ENCODE data around the gene LRG1.
"Not testable (repeated sequence)": the region's sequence is repeated elsewhere in the genome, so short reads cannot be mapped to it uniquely, and the experiment has no call there.

Gene LRG1

GRCh38 chr19:4575267-4576015 lies 35.6 kb upstream of the LRG1 start:
- no peak for DNase-seq

- DNase-seq = no peak
These were observed 33.8 kb upstream of the LRG1 start for GRCh38 chr19:4573682-4574081.

- no peak for DNase-seq
These were observed 31.6 kb upstream of the LRG1 start for GRCh38 chr19:4571305-4571917.

GRCh38 chr19:4570916-4571304 lies 31.1 kb upstream of the LRG1 start:
- no peak for DNase-seq

- no peak for DNase-seq
These were observed 30.6 kb upstream of the LRG1 start for GRCh38 chr19:4570402-4570801.

- DNase-seq = no peak
These were observed 29.1 kb upstream of the LRG1 start for GRCh38 chr19:4568886-4569285.

- no peak for DNase-seq
These were observed 27.8 kb upstream of the LRG1 start for GRCh38 chr19:4567584-4568071.

GRCh38 chr19:4566402-4567051 lies 26.7 kb upstream of the LRG1 start:
- no peak for DNase-seq

- DNase-seq = not testable (repeated sequence)
These were observed 23.7 kb upstream of the LRG1 start for GRCh38 chr19:4563562-4563961.

- DNase-seq = not testable (repeated sequence)
These were observed 22.2 kb upstream of the LRG1 start for GRCh38 chr19:4562085-4562484.

- no peak for DNase-seq
These were observed 19.7 kb upstream of the LRG1 start, which contains the start of gene SEMA6B for GRCh38 chr19:4559569-4559968. Gene SEMA6B, minus strand, starts transcription at chr19:4559684. Its CDS starts 1,227 bp downstream, at chr19:4558457.

GRCh38 chr19:4557971-4558941 lies 18.4 kb upstream of the LRG1 start:
- DNase-seq = no peak

GRCh38 chr19:4557144-4557970 lies 17.5 kb upstream of the LRG1 start:
- DNase-seq = no peak

- DNase-seq = no peak
These were observed 16.8 kb upstream of the LRG1 start for GRCh38 chr19:4556597-4557127.

GRCh38 chr19:4555657-4556561 lies 16.1 kb upstream of the LRG1 start:
- DNase-seq = no peak

GRCh38 chr19:4554717-4555116 lies 14.9 kb upstream of the LRG1 start:
- DNase-seq = no peak

- no peak for DNase-seq
These were observed 13.9 kb upstream of the LRG1 start for GRCh38 chr19:4553775-4554174.

GRCh38 chr19:4553092-4553695 lies 13.4 kb upstream of the LRG1 start:
- no peak for DNase-seq

- DNase-seq = no peak
These were observed 12.6 kb upstream of the LRG1 start for GRCh38 chr19:4552525-4552819.

GRCh38 chr19:4550479-4551050 lies 10.7 kb upstream of the LRG1 start:
- no peak for DNase-seq
